ENCODE results near the gene TOPAZ1. TPM values are rescaled to one million over a fixed set of nuclear protein-coding genes. Genes with fewer than 3 reads are reported as not detected.
A peak's percentile ranks its signal among the peaks of the same experiment; 100 is the strongest.

TOPAZ1 gene
- total and polyA plus RNA-seq, 2 of the 13 experiments (the other 11 are each of a cell fraction or from before 2014, with no cell fraction given), result not detected

DNA sequence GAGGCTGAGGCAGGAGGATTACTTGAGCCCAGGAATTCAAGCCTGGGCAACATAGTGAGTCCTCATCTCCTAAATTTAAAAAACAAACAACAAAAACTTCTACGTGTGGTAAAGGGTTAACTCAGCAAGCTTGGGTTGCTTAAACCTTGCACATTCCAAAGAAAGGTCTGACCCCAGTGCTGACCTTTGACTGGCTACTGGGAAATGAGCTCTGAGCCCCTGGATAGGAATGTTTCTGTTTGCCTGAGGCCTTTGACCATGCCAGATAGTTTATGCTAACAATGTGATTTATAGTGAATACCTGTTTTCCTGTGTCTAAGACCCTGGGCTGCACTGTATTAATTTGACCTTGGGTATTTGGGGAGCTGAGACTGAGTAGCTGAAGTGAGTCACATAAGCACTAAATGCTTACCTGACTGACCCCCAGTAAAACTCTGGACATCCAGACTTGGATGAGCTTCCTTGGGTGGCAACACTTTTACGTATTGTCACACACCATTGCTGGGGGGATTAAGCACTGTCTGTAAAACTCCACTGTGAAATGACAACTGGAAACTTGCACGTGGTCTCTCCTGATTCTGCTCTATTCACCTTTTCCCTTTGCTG is 117.6 kb downstream of the TOPAZ1 start (continued):
- TF ChIP-seq, protein P1, sequence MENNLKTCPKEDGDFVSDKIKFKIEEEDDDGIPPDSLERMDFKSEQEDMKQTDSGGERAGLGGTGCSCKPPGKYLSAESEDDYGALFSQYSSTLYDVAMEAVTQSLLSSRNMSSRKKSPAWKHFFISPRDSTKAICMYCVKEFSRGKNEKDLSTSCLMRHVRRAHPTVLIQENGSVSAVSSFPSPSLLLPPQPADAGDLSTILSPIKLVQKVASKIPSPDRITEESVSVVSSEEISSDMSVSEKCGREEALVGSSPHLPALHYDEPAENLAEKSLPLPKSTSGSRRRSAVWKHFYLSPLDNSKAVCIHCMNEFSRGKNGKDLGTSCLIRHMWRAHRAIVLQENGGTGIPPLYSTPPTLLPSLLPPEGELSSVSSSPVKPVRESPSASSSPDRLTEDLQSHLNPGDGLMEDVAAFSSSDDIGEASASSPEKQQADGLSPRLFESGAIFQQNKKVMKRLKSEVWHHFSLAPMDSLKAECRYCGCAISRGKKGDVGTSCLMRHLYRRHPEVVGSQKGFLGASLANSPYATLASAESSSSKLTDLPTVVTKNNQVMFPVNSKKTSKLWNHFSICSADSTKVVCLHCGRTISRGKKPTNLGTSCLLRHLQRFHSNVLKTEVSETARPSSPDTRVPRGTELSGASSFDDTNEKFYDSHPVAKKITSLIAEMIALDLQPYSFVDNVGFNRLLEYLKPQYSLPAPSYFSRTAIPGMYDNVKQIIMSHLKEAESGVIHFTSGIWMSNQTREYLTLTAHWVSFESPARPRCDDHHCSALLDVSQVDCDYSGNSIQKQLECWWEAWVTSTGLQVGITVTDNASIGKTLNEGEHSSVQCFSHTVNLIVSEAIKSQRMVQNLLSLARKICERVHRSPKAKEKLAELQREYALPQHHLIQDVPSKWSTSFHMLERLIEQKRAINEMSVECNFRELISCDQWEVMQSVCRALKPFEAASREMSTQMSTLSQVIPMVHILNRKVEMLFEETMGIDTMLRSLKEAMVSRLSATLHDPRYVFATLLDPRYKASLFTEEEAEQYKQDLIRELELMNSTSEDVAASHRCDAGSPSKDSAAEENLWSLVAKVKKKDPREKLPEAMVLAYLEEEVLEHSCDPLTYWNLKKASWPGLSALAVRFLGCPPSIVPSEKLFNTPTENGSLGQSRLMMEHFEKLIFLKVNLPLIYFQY (CRISPR knock-in tag; IDR thresholded peaks at IDR 0.05; ENCODE audit: borderline replicate concordance), result 0 out of 2 replicates have a peak, but pooled peaks have one; percentile 31
- TF ChIP-seq ZNF12 (CRISPR knock-in tag; IDR thresholded peaks at IDR 0.05), result no peak
- TF ChIP-seq CBX5 (CRISPR knock-in tag; IDR thresholded peaks at IDR 0.05; ENCODE audit: borderline replicate concordance), result peak; percentile 67; the same call in 1 of the 2 replicates
- TF ChIP-seq, protein P2, sequence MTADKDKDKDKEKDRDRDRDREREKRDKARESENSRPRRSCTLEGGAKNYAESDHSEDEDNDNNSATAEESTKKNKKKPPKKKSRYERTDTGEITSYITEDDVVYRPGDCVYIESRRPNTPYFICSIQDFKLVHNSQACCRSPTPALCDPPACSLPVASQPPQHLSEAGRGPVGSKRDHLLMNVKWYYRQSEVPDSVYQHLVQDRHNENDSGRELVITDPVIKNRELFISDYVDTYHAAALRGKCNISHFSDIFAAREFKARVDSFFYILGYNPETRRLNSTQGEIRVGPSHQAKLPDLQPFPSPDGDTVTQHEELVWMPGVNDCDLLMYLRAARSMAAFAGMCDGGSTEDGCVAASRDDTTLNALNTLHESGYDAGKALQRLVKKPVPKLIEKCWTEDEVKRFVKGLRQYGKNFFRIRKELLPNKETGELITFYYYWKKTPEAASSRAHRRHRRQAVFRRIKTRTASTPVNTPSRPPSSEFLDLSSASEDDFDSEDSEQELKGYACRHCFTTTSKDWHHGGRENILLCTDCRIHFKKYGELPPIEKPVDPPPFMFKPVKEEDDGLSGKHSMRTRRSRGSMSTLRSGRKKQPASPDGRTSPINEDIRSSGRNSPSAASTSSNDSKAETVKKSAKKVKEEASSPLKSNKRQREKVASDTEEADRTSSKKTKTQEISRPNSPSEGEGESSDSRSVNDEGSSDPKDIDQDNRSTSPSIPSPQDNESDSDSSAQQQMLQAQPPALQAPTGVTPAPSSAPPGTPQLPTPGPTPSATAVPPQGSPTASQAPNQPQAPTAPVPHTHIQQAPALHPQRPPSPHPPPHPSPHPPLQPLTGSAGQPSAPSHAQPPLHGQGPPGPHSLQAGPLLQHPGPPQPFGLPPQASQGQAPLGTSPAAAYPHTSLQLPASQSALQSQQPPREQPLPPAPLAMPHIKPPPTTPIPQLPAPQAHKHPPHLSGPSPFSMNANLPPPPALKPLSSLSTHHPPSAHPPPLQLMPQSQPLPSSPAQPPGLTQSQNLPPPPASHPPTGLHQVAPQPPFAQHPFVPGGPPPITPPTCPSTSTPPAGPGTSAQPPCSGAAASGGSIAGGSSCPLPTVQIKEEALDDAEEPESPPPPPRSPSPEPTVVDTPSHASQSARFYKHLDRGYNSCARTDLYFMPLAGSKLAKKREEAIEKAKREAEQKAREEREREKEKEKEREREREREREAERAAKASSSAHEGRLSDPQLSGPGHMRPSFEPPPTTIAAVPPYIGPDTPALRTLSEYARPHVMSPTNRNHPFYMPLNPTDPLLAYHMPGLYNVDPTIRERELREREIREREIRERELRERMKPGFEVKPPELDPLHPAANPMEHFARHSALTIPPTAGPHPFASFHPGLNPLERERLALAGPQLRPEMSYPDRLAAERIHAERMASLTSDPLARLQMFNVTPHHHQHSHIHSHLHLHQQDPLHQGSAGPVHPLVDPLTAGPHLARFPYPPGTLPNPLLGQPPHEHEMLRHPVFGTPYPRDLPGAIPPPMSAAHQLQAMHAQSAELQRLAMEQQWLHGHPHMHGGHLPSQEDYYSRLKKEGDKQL (CRISPR knock-in tag; IDR thresholded peaks at IDR 0.05; ENCODE audit: low read depth), result peak; percentile 84
- TF ChIP-seq ZBTB21 (CRISPR knock-in tag; IDR thresholded peaks at IDR 0.05), result peak; percentile 33; the same call in 1 of the 2 replicates
- peak; percentile 82 for TF ChIP-seq SAP130 (CRISPR knock-in tag; IDR thresholded peaks at IDR 0.05; ENCODE audit: low read depth)
- TF ChIP-seq MTA1 (CRISPR knock-in tag; IDR thresholded peaks at IDR 0.05; ENCODE audit: borderline replicate concordance), result no peak
- peak; percentile 82 for TF ChIP-seq ERF (CRISPR knock-in tag; IDR thresholded peaks at IDR 0.05)
- peak; percentile 79; the same call in 1 of the 2 replicates for TF ChIP-seq KDM1A (CRISPR knock-in tag; IDR thresholded peaks at IDR 0.05)
- TF ChIP-seq ZNF432 (CRISPR knock-in tag; IDR thresholded peaks at IDR 0.05; ENCODE audit: borderline replicate concordance), result no peak
- TF ChIP-seq MIXL1 (CRISPR knock-in tag; IDR thresholded peaks at IDR 0.05), result peak; percentile 95; the same call in 1 of the 2 replicates
- peak; percentile 57; the same call in 1 of the 2 replicates for TF ChIP-seq EHMT2 (IDR thresholded peaks at IDR 0.05; ENCODE audit: borderline replicate concordance, low read depth, low read length)
- peak; percentile 59; the same call in 1 of the 2 replicates for TF ChIP-seq LCORL (IDR thresholded peaks at IDR 0.05)
- peak; percentile 93 for TF ChIP-seq LCORL (CRISPR knock-in tag; IDR thresholded peaks at IDR 0.05)
- peak; percentile 38; the same call in 1 of the 2 replicates for TF ChIP-seq SPEN (CRISPR knock-in tag; IDR thresholded peaks at IDR 0.05; ENCODE audit: low read depth)
- peak; percentile 98 for TF ChIP-seq ARID5B (CRISPR knock-in tag; IDR thresholded peaks at IDR 0.05)
- peak; percentile 100 for TF ChIP-seq ZNF652 (CRISPR knock-in tag; IDR thresholded peaks at IDR 0.05; ENCODE audit: borderline replicate concordance, low read depth)
- TF ChIP-seq GATA4 (IDR thresholded peaks at IDR 0.05; ENCODE audit: borderline replicate concordance, low read depth), result peak; percentile 80; the same call in 1 of the 2 replicates

Measured in HepG2 (cell line).